ENCODE results near the gene CFAP47.

DNA sequence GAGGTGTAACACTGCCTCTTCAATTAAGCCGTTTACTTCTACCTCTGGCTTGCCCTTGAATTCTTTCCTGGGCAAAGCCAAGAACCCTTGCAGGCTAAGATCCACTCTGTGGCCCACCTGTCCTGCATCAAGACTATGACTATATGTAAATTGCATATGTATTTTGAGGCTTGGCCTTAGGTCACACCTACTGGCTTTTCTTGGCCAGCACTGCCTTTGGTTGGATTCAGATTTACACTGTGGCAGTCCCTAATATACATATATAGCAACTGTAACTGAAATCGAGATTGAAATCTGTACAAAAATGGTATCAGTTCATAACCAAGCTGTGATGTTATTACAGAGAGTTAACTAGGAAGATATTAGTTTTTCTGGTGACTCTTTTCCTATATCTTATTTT, 151.5 kb downstream of the CFAP47 start:
- TF ChIP-seq, protein P1, sequence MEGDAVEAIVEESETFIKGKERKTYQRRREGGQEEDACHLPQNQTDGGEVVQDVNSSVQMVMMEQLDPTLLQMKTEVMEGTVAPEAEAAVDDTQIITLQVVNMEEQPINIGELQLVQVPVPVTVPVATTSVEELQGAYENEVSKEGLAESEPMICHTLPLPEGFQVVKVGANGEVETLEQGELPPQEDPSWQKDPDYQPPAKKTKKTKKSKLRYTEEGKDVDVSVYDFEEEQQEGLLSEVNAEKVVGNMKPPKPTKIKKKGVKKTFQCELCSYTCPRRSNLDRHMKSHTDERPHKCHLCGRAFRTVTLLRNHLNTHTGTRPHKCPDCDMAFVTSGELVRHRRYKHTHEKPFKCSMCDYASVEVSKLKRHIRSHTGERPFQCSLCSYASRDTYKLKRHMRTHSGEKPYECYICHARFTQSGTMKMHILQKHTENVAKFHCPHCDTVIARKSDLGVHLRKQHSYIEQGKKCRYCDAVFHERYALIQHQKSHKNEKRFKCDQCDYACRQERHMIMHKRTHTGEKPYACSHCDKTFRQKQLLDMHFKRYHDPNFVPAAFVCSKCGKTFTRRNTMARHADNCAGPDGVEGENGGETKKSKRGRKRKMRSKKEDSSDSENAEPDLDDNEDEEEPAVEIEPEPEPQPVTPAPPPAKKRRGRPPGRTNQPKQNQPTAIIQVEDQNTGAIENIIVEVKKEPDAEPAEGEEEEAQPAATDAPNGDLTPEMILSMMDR (IDR thresholded peaks at IDR 0.05): no peak
- TF ChIP-seq POLR2A (IDR thresholded peaks at IDR 0.05): no peak

Measured in Peyer's patch (tissue), 4 donors.